HFFc6 (cell line): Measurements from ENCODE around the gene IQSEC2. TPM values are rescaled to one million over a fixed set of nuclear protein-coding genes. Genes with fewer than 3 reads are reported as not detected.

Source experiments
- DNase-seq: peaks from one replicate; pipeline ENCODE4 v3.0.0-alpha.2; 2018
- H3K27ac Mint-ChIP-seq: 2 replicates; pipeline ENCODE4 v1.8.0; 2020; ENCODE audit warnings: mild to moderate bottlenecking, mixed read lengths
- H3K27me3 Mint-ChIP-seq: 2 replicates; pipeline ENCODE4 v1.8.0; 2021; ENCODE audit warnings: mild to moderate bottlenecking, moderate library complexity, mixed read lengths; ENCODE audit not compliant: insufficient read depth
- H3K36me3 Mint-ChIP-seq: 2 replicates; pipeline ENCODE4 v1.8.0; 2021; ENCODE audit warnings: low read depth, mixed read lengths
- H3K4me1 Mint-ChIP-seq: 2 replicates; pipeline ENCODE4 v1.8.0; 2020; ENCODE audit warnings: low read depth, mixed read lengths
- H3K4me3 Mint-ChIP-seq: 2 replicates; pipeline ENCODE4 v1.8.0; 2020; ENCODE audit warnings: mild to moderate bottlenecking, moderate library complexity, mixed read lengths
- H3K9me3 Mint-ChIP-seq: 2 replicates; pipeline ENCODE4 v1.8.0; 2020; ENCODE audit warnings: mild to moderate bottlenecking, mixed read lengths
- total RNA-seq, 6 experiments: library from RNA; stranded (reverse); fragmentation: NEBNext Ultra II Directional; extraction: Animal tissue kit (Norgen Biotek cat#: 25700); gene quantifications; 2 replicates in 1 of 6; 3 replicates in 5 of 6; pipeline ENCODE4 v1.2.3, GENCODE V29; 2021
- TF ChIP-seq, protein P1 (sequence below): fragments of 200-600 bp; sonication (generic); IDR thresholded peaks from 2 replicates; pipeline ENCODE4 v1.5.0; 2021; ENCODE audit warnings: antibody characterized with exemption, mild to moderate bottlenecking

Gene IQSEC2
- total RNA-seq, 6 experiments from 2014 or later = 16.4 to 22.8 (median 20.0) TPM

GRCh38 chrX:53251307-53251706 is 30.1 kb downstream of the IQSEC2 start:
- TF ChIP-seq, protein P1, sequence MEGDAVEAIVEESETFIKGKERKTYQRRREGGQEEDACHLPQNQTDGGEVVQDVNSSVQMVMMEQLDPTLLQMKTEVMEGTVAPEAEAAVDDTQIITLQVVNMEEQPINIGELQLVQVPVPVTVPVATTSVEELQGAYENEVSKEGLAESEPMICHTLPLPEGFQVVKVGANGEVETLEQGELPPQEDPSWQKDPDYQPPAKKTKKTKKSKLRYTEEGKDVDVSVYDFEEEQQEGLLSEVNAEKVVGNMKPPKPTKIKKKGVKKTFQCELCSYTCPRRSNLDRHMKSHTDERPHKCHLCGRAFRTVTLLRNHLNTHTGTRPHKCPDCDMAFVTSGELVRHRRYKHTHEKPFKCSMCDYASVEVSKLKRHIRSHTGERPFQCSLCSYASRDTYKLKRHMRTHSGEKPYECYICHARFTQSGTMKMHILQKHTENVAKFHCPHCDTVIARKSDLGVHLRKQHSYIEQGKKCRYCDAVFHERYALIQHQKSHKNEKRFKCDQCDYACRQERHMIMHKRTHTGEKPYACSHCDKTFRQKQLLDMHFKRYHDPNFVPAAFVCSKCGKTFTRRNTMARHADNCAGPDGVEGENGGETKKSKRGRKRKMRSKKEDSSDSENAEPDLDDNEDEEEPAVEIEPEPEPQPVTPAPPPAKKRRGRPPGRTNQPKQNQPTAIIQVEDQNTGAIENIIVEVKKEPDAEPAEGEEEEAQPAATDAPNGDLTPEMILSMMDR = no peak
- H3K27me3 Mint-ChIP-seq = peaks cover 3% of the 10 kb centered on the region
- H3K27ac Mint-ChIP-seq = no peak overlapping the region
- DNase-seq = no peak
- H3K36me3 Mint-ChIP-seq = peaks cover 11% of the 10 kb centered on the region; the same call in 1 of the 2 replicates
- no peaks in the 10 kb centered on the region for H3K9me3 Mint-ChIP-seq
- no peak overlapping the region for H3K4me3 Mint-ChIP-seq
- H3K4me1 Mint-ChIP-seq = no peaks in the 10 kb centered on the region

- TF ChIP-seq, protein P1 = no peak
- Mint-ChIP-seq H3K4me1 (no peaks in the 10 kb centered on the region), H3K27me3 (peaks cover 3% of the 10 kb centered on the region; the same call in 1 of the 2 replicates), H3K4me3 (no peak overlapping the region), H3K27ac (no peak overlapping the region), H3K9me3 (no peaks in the 10 kb centered on the region), H3K36me3 (peaks cover 14% of the 10 kb centered on the region; the same call in 1 of the 2 replicates)
- no peak for DNase-seq
Measured at GRCh38 chrX:53250556-53250955, 30.8 kb downstream of the IQSEC2 start.

GRCh38 chrX:53249408-53250042 is 31.9 kb downstream of the IQSEC2 start:
- Mint-ChIP-seq H3K4me3 (no peak overlapping the region), H3K4me1 (no peaks in the 10 kb centered on the region), H3K36me3 (peaks cover 14% of the 10 kb centered on the region; the same call in 1 of the 2 replicates), H3K9me3 (no peaks in the 10 kb centered on the region), H3K27ac (no peak overlapping the region), H3K27me3 (peaks cover 3% of the 10 kb centered on the region; the same call in 1 of the 2 replicates)
- no peak for DNase-seq
- TF ChIP-seq, protein P1 = no peak

DNA sequence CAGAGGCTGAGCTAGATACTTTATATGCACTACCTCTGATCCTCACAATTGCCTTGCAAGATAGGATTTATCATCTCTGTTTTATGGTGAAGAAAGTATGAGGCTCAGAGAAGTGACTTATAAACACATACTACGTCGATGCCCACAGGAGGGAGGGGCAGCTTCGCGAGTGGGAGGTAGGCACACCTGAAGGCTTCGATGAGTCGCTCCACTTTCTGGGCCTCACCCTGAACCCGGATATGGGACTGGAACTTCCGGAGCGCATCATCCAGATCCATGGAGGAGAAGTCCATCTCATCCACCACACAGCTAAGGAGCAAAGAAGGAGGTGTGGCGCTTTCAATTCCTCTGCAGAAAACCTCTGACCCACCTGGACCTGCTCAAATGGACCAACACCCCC is 33.5 kb downstream of the IQSEC2 start:
- TF ChIP-seq, protein P1 = no peak
- H3K36me3 Mint-ChIP-seq = peaks cover 8% of the 10 kb centered on the region; the same call in 1 of the 2 replicates
- no peak overlapping the region for H3K4me3 Mint-ChIP-seq
- H3K4me1 Mint-ChIP-seq = no peaks in the 10 kb centered on the region
- DNase-seq = no peak
- H3K27ac Mint-ChIP-seq = no peak overlapping the region
- no peaks in the 10 kb centered on the region; the same call in 1 of the 2 replicates for H3K27me3 Mint-ChIP-seq
- no peaks in the 10 kb centered on the region for H3K9me3 Mint-ChIP-seq

GRCh38 chrX:53246231-53246630 is 35.2 kb downstream of the IQSEC2 start:
- no peak for DNase-seq

More at GRCh38 chrX:53246231-53246630, 35.2 kb downstream of the IQSEC2 start:
- no peaks in the 10 kb centered on the region for H3K4me1 Mint-ChIP-seq
- no peak overlapping the region for H3K4me3 Mint-ChIP-seq
- H3K27ac Mint-ChIP-seq = no peak overlapping the region
- peaks cover 6% of the 10 kb centered on the region; the same call in 1 of the 2 replicates for H3K36me3 Mint-ChIP-seq
- H3K27me3 Mint-ChIP-seq = no peaks in the 10 kb centered on the region; the same call in 1 of the 2 replicates
- no peaks in the 10 kb centered on the region for H3K9me3 Mint-ChIP-seq
- TF ChIP-seq, protein P1 = no peak
